ENCODE results near the gene SLC27A5.
A peak's percentile ranks its signal among the peaks of the same experiment; 100 is the strongest.

Gene SLC27A5

DNA sequence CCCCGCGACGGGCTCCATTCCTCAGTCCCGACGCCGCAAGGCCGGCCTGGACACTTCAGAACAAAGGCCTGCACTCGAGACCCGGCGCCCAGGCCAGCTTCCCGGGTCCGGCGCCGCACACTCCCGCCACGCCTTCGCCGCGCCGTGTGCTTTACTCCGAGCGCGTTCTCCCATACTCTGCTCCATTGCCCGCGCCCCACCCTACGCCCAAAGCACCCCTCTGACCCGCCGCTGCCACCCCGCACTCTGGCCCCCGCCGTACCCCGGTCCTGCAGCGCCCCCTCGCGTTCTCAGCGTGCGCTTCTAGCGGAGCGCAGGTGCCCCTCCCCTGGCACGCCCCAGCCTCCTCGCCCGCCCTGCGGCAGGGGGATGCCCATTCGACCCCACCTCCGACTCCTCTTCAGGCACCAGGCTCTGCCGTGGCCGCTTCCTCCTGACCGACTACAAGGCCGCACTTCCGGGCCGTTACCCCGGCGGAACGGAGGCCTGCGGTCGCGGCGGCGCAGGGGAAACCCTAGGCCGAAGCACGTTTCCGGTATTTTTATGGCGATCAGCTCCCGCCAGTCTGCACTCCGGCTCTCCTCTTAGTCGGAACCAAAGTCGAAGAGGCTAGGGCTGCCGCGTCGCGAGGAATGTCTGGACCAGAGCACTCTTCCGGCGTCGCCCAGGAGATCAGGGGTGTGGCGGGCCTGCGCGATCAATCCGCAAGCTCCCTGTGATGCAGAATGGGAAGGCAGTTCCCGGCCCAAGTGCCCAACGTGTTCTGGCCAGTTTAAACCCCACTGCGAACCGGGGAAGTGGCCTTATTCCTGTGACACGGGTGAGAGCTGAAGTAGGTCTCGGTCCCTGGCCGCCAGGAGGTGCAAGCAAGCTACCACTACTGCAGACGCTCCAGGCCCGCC is 7.8 kb upstream of the SLC27A5 start, which contains the start of gene ZBTB45:
Gene ZBTB45, minus strand, starts transcription at position 456 of the 902 bp plus-strand sequence. CDS start 2,137 bp downstream, outside the sequence.
- H3K4me3 ChIP-seq (replicated peaks; ENCODE audit: low read depth, low read length): peak within 1 kb of the TSS; percentile 84
- peak; percentile 88 for DNase-seq (ENCODE audit: extremely low read depth, low read depth)
- TF ChIP-seq, protein P1, sequence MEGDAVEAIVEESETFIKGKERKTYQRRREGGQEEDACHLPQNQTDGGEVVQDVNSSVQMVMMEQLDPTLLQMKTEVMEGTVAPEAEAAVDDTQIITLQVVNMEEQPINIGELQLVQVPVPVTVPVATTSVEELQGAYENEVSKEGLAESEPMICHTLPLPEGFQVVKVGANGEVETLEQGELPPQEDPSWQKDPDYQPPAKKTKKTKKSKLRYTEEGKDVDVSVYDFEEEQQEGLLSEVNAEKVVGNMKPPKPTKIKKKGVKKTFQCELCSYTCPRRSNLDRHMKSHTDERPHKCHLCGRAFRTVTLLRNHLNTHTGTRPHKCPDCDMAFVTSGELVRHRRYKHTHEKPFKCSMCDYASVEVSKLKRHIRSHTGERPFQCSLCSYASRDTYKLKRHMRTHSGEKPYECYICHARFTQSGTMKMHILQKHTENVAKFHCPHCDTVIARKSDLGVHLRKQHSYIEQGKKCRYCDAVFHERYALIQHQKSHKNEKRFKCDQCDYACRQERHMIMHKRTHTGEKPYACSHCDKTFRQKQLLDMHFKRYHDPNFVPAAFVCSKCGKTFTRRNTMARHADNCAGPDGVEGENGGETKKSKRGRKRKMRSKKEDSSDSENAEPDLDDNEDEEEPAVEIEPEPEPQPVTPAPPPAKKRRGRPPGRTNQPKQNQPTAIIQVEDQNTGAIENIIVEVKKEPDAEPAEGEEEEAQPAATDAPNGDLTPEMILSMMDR (IDR thresholded peaks at IDR 0.05; ENCODE audit: low read depth, low read length, missing control alignments): peak; percentile 67

GRCh38 chr19:58519087-58519354 is 7.2 kb upstream of the SLC27A5 start:
- TF ChIP-seq, protein P1 (IDR thresholded peaks at IDR 0.05; ENCODE audit: low read depth, low read length, missing control alignments): peak; percentile 83
- DNase-seq (ENCODE audit: extremely low read depth, low read depth): peak; percentile 30

DNA sequence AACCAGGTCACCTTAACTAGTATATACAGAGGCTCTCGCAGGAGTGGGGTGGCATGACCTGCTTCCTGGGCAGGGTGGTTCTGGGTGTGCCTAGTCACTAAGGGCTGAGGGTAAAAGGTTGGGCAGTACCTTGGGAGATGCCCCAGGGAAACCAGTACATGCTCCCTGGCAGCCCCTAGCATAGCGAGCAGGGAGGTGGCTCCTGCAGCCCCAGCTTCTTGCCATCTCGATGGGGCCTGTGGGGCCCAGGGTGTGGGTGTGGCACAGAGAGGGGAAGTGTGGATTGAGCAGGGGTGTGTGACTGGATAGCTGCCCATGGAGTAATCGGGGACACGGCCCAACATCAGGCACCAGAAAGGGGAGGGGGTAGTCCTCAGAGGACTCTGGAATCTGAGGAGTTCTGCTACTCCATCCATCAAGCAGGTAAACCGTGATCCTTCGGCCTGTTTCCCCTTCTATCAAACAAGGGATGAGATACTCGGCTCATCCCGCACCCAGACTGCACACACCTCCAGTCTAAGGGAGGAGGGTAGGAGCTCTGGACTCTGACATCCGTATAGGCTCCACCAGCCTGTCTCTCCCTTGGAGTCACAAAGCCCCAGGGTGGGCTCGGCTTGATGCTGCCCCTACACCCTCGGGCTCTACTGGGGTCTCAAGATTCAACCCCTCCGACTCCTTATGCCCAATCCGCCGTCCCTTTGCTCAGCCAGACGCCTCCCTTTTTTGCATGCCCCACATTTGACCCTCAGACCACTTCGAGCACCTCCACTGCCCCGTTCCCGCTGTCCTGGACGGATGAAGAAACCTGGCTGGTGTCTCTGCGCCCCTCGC is 6.7 kb upstream of the SLC27A5 start:
- H3K4me3 ChIP-seq (replicated peaks; ENCODE audit: low read depth, low read length): peak overlapping the region; percentile 84
- DNase-seq (ENCODE audit: extremely low read depth, low read depth): no peak
- TF ChIP-seq, protein P1 (IDR thresholded peaks at IDR 0.05; ENCODE audit: low read depth, low read length, missing control alignments): no peak

More at GRCh38 chr19:58519087-58519354, 7.2 kb upstream of the SLC27A5 start:
- H3K4me3 ChIP-seq (replicated peaks; ENCODE audit: low read depth, low read length): peak overlapping the region; percentile 84

DNA sequence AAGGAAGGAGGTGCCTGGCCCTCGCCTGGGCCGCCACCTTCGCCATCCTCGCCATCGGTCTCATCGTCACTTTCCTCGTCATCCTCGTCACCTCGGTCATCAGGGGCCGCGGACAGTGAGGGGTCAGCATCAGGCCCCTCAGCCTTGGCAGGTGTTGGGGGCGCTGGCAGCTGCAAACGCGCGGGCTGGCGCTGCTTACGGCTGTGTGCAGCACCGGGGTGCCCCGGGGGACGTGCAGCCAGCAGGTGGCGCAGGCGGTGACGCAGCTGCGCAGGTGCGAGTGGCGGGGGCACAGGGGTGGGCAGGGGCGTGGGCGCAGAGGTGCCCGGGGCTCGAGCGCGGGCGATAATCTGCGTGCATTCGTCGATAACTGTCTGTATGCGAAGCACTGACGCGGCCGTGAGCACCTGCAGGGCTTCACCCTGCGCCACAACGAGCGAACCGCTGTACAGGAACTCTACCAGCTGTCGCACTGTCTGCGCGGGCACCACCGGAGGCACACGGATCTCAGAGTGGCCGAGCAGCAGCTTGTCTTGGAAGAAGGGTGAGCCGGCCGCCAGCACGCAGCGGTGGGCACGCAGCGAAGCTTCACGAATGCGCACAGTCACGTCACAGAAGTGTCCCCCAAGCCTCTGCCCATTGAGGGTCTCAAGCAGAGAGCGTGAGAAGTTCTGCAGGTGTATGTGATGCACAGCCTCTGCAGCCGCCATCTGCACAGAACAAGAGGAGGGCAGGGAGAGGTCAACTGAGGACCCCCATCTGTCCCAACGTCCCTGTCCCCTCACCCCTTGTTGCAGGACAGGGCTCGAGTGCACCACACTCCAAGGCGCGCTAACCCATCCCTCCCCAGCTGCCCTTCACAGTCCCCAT is 5.4 kb upstream of the SLC27A5 start:
- TF ChIP-seq, protein P1 (IDR thresholded peaks at IDR 0.05; ENCODE audit: low read depth, low read length, missing control alignments): no peak
- DNase-seq (ENCODE audit: extremely low read depth, low read depth): no peak
- no peak overlapping the region for H3K4me3 ChIP-seq (replicated peaks; ENCODE audit: low read depth, low read length)

DNA sequence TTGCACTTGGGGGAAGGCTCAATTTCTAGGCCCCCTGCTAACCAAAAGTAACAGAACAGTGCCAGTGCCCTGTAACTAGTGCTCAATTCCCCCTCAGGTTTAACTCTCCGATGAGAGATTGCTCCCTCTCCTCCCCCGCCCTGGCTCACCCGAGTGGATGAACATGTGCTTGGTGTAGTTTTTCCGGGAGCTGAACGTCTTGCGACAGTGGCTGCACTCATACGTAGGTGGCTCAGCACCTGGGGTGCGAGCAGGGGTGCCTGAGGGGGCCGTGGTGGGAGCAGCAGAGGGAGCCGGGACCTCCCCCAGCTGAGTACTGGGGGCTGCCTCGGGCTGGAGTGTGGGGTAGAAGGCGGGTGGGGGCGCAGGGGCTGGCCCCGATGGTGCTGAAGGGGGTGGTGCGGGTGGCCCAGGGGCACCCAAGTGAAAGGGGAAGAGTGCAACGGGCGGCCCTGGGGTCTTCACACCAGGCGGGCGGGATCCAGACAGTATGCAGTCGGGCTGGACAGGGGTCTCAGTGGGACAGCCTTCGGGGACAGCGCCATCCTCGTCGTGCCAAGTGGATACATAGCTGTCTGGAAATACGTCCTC is 4.5 kb upstream of the SLC27A5 start:
- no peak overlapping the region for H3K4me3 ChIP-seq (replicated peaks; ENCODE audit: low read depth, low read length)
- DNase-seq (ENCODE audit: extremely low read depth, low read depth): no peak
- TF ChIP-seq, protein P1 (IDR thresholded peaks at IDR 0.05; ENCODE audit: low read depth, low read length, missing control alignments): no peak

DNA sequence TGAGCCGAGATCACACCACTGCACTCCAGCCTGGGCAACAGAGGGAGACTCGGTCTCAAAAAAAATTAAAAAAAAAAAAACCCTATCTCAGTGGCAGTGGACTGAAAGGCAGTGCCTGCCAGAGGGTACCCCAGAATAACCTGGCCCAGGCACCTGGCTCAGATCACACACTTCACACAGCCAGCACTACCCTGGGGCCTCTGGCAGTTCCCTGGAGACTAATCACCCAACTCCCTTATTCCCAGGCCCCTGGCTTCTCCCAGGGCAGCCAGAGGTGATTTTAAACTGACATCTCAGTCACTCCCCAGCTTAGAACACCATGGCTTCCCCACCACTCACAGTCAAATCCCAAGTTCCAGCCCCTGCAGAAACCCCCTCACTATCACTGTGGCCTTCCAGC is 3.5 kb upstream of the SLC27A5 start:
- DNase-seq (ENCODE audit: extremely low read depth, low read depth): no peak
- no peak overlapping the region for H3K4me3 ChIP-seq (replicated peaks; ENCODE audit: low read depth, low read length)
- TF ChIP-seq, protein P1 (IDR thresholded peaks at IDR 0.05; ENCODE audit: low read depth, low read length, missing control alignments): no peak

Measured in HFF-Myc (cell line).